Measurements from ENCODE around the gene CCDC33. TPM values are rescaled to one million over a fixed set of nuclear protein-coding genes. Genes with fewer than 3 reads are reported as not detected.

CCDC33 gene
- total RNA-seq, 1 experiment from 2014 or later = not detected

DNA sequence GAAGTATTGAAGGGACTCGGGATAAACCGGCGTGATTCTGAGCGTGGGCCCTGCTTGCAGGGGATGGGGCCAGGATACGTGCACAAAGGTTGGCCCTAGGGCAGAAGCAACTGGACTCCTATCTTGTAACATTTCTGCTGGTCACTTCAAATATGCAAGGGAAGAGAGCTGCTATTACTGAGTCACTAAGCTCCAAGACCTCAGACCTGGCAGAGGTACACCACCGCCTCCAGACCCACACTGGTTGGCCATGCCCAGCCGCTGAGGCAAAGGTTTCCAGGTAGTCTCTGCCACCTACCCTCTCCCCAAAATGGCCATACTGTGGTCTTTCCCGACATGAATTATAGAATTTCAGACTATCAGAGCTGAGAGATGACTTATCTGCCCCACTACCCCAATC, 20.2 kb upstream of the CCDC33 start:
- no peak overlapping the region for H3K4me3 Mint-ChIP-seq (ENCODE audit: unreplicated experiment)
- CTCF ChIA-PET = no interaction called here
- BruUV-seq (replicated peaks) = no TSS peak
- Histone ChIP-seq H3K4me3 (ENCODE audit: low read depth, low read length) (no peak overlapping the region), H3K4me1 (no peaks in the 10 kb centered on the region), H3K36me3 (ENCODE audit: control insufficient read depth, insufficient read depth, low read length) (no peaks in the 10 kb centered on the region), H3K9me3 (no peaks in the 10 kb centered on the region), H3K27me3 (replicated peaks; ENCODE audit: control insufficient read depth, insufficient read depth, low read length) (no peaks in the 10 kb centered on the region)
- POLR2A ChIA-PET = no interaction called here
- TF ChIP-seq, protein P1, sequence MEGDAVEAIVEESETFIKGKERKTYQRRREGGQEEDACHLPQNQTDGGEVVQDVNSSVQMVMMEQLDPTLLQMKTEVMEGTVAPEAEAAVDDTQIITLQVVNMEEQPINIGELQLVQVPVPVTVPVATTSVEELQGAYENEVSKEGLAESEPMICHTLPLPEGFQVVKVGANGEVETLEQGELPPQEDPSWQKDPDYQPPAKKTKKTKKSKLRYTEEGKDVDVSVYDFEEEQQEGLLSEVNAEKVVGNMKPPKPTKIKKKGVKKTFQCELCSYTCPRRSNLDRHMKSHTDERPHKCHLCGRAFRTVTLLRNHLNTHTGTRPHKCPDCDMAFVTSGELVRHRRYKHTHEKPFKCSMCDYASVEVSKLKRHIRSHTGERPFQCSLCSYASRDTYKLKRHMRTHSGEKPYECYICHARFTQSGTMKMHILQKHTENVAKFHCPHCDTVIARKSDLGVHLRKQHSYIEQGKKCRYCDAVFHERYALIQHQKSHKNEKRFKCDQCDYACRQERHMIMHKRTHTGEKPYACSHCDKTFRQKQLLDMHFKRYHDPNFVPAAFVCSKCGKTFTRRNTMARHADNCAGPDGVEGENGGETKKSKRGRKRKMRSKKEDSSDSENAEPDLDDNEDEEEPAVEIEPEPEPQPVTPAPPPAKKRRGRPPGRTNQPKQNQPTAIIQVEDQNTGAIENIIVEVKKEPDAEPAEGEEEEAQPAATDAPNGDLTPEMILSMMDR (IDR thresholded peaks at IDR 0.05; ENCODE audit: insufficient read depth in 1 of 2, low read depth in 1 of 2, low read length in 1 of 2, severe bottlenecking in 1 of 2, unreplicated experiment in 1 of 2) = no peak
- peaks cover 8% of the 10 kb centered on the region for H3K27me3 Mint-ChIP-seq (ENCODE audit: insufficient read depth, unreplicated experiment)
- intact Hi-C loops (cut with micrococcal nuclease; ENCODE audit: unreplicated experiment) = no loop called here
- peaks cover 9% of the 10 kb centered on the region for H3K4me1 Mint-ChIP-seq (ENCODE audit: low read depth, unreplicated experiment)
- no peak for DNase-seq
- peaks cover 6% of the 10 kb centered on the region for H3K36me3 Mint-ChIP-seq (ENCODE audit: insufficient read depth, unreplicated experiment)
- no peak overlapping the region for H3K27ac Mint-ChIP-seq (ENCODE audit: unreplicated experiment)
- H3K9me3 Mint-ChIP-seq (ENCODE audit: unreplicated experiment) = no peaks in the 10 kb centered on the region

DNA sequence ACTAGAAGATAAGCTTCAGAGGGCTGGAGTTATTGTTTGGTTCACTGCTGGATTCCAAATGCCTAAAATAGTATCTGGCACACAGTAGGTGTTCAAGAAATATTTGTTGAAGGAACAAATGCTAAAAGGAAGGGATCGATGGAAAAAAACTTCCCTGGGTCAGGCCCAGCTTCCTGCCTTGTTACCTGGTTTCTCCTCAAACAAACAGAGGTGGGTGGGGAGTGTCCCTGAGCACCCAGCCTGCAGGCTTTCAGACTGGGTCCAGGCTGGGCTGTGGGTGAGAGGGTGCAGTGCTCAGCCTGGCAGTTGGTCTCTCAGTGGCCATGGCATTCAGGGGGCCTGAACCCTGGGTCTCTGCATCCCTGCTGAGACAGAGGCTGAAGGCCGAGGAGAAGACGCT, 19.2 kb upstream of the CCDC33 start:
- Mint-ChIP-seq H3K9me3 (ENCODE audit: unreplicated experiment) (no peaks in the 10 kb centered on the region), H3K4me1 (ENCODE audit: low read depth, unreplicated experiment) (peaks cover 9% of the 10 kb centered on the region), H3K27ac (ENCODE audit: unreplicated experiment) (no peak overlapping the region), H3K36me3 (ENCODE audit: insufficient read depth, unreplicated experiment) (peaks cover 6% of the 10 kb centered on the region), H3K4me3 (ENCODE audit: unreplicated experiment) (no peak overlapping the region), H3K27me3 (ENCODE audit: insufficient read depth, unreplicated experiment) (peaks cover 7% of the 10 kb centered on the region)
- H3K36me3 ChIP-seq (ENCODE audit: control insufficient read depth, insufficient read depth, low read length) = no peaks in the 10 kb centered on the region
- intact Hi-C loops (cut with micrococcal nuclease; ENCODE audit: unreplicated experiment) = no loop called here
- H3K27me3 ChIP-seq (replicated peaks; ENCODE audit: control insufficient read depth, insufficient read depth, low read length) = no peaks in the 10 kb centered on the region
- H3K9me3 ChIP-seq = no peaks in the 10 kb centered on the region
- ChIA-PET POLR2A (no interaction called here), CTCF (no interaction called here)
- TF ChIP-seq, protein P1 (IDR thresholded peaks at IDR 0.05; ENCODE audit: insufficient read depth in 1 of 2, low read depth in 1 of 2, low read length in 1 of 2, severe bottlenecking in 1 of 2, unreplicated experiment in 1 of 2) = no peak
- no peaks in the 10 kb centered on the region for H3K4me1 ChIP-seq
- H3K4me3 ChIP-seq (ENCODE audit: low read depth, low read length) = no peak overlapping the region
- DNase-seq = no peak
- no TSS peak for BruUV-seq (replicated peaks)

- no peaks in the 10 kb centered on the region for H3K27me3 ChIP-seq (replicated peaks; ENCODE audit: control insufficient read depth, insufficient read depth, low read length)
- H3K4me3 Mint-ChIP-seq (ENCODE audit: unreplicated experiment) = no peak overlapping the region
- DNase-seq = no peak
Measured at GRCh38 chr15:74217907-74218885, 17.9 kb upstream of the CCDC33 start.

More at GRCh38 chr15:74217907-74218885, 17.9 kb upstream of the CCDC33 start:
- TF ChIP-seq, protein P1 (IDR thresholded peaks at IDR 0.05; ENCODE audit: insufficient read depth in 1 of 2, low read depth in 1 of 2, low read length in 1 of 2, severe bottlenecking in 1 of 2, unreplicated experiment in 1 of 2) = no peak
- no peaks in the 10 kb centered on the region for H3K4me1 ChIP-seq
- no peak overlapping the region for H3K4me3 ChIP-seq (ENCODE audit: low read depth, low read length)
- no peaks in the 10 kb centered on the region for H3K9me3 Mint-ChIP-seq (ENCODE audit: unreplicated experiment)
- peaks cover 6% of the 10 kb centered on the region for H3K36me3 Mint-ChIP-seq (ENCODE audit: insufficient read depth, unreplicated experiment)
- no peaks in the 10 kb centered on the region for H3K9me3 ChIP-seq
- CTCF ChIA-PET = no interaction called here
- no TSS peak for BruUV-seq (replicated peaks)
- H3K36me3 ChIP-seq (ENCODE audit: control insufficient read depth, insufficient read depth, low read length) = no peaks in the 10 kb centered on the region
- POLR2A ChIA-PET = no interaction called here
- peaks cover 9% of the 10 kb centered on the region for H3K4me1 Mint-ChIP-seq (ENCODE audit: low read depth, unreplicated experiment)
- intact Hi-C loops (cut with micrococcal nuclease; ENCODE audit: unreplicated experiment) = no loop called here
- no peak overlapping the region for H3K27ac Mint-ChIP-seq (ENCODE audit: unreplicated experiment)
- peaks cover 8% of the 10 kb centered on the region for H3K27me3 Mint-ChIP-seq (ENCODE audit: insufficient read depth, unreplicated experiment)
